DMS114 treated with DMSO at 0.1 percent for 48 hours (cell line): ENCODE measurements around the gene IFI30.
"Not testable (repeated sequence)": the region's sequence is repeated elsewhere in the genome, so short reads cannot be mapped to it uniquely, and the experiment has no call there.

Experiments used
- DNase-seq: peaks from one replicate; lab custom pipeline; 2025; ENCODE audit not compliant: unreplicated experiment; lab: John Stamatoyannopoulos, UW

Gene IFI30

GRCh38 chr19:18152442-18152816 lies 21.2 kb upstream of the IFI30 start:
- peak; percentile 97 for DNase-seq

GRCh38 chr19:18152817-18153555 lies 20.6 kb upstream of the IFI30 start, which contains the start of gene PIK3R2:
PIK3R2 (plus strand) TSS chr19:18153163; CDS start chr19:18155880, 2,717 bp downstream.
- DNase-seq, result peak; percentile 98

DNA sequence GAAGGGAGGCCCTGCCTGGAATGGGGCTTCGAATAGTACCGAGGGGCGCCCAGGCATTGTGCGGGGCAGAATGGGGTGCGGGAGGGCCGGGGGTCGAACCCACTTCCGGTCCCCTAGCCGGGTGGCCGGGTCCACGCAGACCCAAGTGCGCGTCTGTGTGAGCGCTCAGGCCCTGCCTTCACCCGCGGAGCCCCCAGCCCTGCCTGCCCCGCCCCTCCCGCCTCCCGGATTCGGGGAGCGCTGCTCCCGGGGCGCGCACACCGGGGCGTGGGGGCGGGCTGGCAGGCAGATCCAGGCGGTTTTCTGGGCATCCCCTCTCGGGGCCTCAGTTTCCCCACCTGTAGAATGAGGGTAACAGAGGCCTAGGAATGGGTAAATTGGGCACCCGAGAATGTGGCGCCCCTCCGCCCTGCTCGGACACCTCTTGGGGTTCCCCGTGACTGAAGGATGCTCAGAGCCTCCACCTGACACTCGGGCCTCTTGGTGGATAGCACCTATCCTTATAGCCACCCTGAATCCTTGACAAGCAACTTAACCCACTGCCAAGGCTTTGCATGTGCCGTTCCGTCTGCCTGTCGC lies 20.0 kb upstream of the IFI30 start:
- DNase-seq, result no peak

DNA sequence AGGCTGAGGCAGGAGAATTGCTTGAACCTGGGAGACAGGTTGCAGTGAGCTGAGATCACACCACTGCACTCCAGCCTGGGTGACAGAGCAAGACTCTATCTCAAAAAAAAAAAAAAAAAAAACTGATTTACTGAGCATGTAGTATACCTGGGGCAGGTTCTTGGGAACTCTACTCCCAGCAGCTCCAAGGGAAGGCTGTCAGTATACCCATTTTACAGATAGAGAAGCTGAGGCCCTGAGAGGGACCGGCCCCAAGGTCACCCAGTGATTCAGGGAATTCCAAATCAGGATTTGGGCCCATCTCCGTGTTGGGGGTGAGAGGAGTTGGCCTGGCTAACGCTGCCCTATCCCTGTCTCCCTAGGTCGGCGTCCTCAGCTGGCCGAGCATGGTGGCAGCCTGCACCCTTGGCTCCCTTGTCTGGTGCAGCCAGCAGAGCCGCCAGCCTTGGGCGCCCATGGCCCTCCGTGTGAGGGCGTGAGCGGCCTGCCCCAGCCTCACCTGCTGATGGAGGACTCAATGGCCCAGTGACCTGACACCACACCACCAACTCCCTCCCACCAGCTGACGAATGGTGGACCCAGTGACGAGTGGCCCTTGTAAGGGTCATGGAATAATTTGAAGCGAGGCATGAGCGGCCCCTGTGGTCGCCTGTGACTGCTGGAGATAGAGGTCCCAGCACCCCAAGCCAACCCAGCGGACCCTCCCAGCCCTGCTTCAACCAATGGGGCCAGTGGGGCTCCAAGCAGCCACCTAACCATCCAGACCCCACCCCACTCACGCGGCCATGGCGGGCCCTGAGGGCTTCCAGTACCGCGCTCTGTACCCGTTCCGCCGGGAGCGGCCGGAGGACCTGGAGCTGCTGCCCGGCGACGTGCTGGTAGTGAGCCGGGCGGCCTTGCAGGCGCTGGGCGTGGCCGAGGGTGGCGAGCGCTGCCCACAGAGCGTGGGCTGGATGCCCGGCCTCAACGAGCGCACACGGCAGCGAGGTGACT lies 18.2 kb upstream of the IFI30 start:
- DNase-seq, result no peak

DNA sequence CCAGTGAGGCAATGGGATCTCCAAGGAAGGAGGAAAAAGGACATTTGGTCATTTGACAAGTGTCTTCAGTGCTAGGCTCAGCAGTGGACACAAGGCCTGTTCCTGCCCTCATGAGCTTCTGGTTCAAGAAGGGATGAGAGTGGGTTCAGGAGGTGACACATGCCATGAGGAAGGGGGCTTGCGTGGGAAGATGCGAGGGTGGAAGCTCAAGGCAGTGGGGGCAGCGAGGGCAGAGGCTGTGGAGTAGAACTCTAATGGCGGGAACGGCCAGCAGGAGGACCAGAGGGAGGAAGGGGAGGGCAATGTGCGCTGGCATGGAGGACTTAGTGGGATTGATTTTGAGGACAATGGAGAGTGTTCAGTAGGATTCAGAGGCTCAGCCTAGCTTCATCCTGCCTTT lies 17.3 kb upstream of the IFI30 start:
- no peak for DNase-seq

DNA sequence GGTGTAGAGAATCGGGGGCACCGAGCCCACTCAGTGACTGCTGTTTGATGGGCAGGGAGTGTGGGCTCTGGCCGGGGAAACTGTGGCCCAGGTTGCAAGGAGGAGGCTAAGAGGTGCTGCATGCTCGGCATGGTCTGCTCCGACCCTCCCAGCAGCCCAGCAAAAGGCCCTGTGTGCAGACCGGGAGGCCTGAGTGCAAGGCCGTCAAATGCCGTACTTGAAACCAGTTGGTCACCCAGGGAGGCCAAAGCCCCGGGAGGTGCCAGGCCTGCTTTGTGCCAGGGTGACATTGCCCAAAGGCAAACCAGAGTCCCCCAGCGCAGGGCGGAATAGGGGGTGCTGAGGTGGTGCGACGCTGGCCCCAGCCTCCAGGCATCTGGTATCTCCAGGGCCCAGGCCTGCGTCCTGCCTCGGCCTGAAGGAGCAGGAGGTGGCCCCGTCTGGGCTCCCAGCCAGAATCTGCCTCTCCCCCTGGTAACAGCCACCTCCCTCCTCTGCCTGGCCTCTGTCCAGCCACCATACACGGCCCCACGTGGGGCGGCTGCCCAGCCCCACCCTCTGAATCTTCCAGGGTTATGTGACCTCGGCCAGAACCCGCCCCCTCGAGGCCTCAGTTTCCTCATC lies 16.7 kb upstream of the IFI30 start:
- DNase-seq, result no peak

GRCh38 chr19:18157465-18158063 lies 16.0 kb upstream of the IFI30 start:
- no peak for DNase-seq

DNA sequence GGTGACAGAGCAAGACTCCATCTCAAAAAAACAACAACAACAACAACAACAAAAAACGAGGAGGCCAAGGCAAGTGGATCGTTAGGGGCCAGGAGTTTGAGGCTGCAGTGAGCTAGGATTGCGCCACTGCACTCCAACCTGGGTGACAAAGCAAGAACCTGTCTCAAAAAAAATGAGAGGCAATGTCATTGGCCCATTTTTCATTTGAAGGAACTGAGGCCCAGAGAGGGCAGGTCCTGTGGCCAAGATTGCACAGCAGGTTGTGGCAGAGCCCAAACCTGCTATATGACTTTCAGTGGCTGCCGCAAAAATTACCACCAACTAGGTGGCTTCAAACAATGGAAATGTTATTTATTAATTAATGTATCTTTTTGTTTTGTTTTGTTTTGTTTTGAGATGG lies 15.1 kb upstream of the IFI30 start:
- DNase-seq, result no peak

DNA sequence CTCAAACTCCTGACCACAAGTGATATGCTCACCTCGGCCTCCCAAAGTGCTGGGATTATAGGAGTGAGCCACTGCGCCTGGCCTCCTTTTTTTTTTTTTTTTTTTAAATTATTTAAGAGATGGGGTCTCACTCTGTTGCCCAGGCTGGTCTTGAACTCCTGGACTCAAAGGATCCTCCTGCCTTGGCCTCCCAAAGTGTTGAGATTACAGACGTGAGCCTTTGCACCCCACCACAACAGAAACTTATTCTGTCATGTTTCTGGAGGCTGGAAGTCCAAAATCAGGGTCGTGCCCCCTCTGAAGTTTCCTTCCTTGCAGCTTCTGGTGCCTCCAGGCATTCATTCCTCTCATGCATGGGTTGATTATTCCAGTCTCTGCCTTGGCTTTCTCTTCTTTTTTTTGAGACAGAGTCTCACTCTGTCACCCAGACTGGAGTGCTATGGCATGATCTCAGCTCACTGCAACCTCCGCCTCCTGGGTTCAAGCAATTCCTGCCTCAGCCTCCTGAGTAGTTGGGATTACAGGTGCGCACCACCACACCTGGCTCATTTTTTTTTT lies 14.5 kb upstream of the IFI30 start:
- DNase-seq, result not testable (repeated sequence)

- DNase-seq, result no peak
Observed at GRCh38 chr19:18159810-18160209, 13.8 kb upstream of the IFI30 start.

- no peak for DNase-seq
Observed at GRCh38 chr19:18160493-18160970, 13.1 kb upstream of the IFI30 start.

GRCh38 chr19:18160971-18161635 lies 12.5 kb upstream of the IFI30 start:
- no peak for DNase-seq

GRCh38 chr19:18161636-18162002 lies 12.0 kb upstream of the IFI30 start:
- DNase-seq, result no peak

DNA sequence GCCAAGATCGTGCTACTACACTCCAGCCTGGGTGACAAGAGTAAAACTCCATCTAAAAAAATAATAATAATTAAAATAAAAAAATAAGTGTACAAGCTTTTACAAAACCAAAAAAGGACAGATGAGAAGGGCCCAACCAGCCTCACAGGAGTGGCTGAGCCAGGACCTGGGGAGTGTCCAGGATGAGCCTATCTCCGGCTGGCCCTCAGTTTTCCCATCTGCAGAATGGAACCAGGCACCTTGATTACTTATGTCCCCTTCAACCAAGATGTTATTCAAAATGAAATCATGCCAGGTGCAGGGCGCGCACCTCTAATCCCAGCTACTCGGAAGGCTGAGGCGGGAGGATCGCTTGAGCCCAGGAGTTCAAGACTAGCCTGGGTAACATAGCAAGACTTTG lies 9.5 kb upstream of the IFI30 start:
- no peak for DNase-seq

DNA sequence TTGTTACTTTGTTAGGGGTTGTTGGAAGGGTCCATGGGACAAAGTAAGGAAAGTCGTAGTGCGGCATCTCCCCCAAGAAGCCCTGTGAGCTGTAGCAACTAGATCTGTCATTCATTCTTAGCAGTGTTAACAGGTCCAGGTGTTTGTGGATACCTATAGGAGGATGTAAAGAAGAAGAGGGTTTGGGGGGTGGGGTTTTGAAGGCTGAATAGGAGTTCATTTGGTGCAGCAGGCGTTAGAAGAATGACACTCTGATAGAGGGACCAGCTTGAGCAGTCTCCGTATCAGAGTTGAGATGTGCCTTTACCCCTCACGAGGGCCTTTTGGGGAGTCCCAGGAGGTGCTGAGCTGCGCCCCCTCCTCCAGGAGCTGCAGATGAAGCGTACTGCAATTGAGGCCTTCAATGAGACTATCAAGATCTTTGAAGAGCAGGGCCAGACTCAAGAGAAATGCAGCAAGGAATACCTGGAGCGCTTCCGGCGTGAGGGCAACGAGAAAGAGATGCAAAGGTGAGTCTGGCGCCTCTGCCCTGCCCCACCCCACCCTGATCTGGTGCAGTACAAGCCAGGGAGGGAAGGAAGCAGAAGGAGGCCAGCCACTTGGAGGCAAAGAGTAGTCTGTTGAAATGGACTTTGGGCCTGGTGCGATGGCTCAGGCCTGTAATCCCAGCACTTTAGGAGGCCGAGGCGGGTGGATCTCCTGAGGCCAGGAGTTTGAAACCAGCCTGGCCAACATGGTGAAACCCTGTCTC lies 7.6 kb upstream of the IFI30 start:
- no peak for DNase-seq

GRCh38 chr19:18167011-18167410 lies 6.6 kb upstream of the IFI30 start:
- DNase-seq, result no peak

DNA sequence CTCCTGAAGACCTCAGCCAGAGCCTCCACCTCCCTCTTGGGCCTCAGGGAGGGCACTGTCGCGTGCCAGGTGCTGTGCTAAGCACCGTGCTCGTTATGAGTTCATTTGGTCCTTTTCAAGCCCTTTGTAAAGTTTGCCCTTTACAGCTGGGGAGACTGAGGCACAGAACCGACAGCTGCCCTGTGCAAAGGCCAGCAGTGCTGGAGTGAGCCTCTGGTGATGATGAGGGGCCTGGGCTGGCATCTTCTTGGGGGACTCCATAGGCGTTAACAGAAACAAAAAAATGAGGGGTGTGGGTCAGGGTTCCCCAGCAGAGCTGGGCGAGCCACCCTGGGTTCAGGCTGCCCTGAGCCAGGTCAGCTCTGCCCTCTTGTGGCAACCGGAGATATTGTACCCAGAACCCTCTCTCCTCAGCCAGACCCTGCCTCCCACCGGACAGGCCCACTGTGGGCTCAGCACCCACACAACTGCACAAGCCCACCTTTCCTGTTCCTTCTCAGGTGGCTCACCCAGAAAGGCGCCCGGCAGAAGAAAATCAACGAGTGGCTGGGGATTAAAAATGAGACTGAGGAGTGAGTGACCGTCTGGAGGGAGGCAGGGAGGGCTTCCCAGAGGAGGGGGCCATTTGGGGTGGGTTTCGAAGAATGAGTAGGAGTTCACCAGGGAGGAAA lies 5.5 kb upstream of the IFI30 start:
- DNase-seq, result peak; percentile 26

DNA sequence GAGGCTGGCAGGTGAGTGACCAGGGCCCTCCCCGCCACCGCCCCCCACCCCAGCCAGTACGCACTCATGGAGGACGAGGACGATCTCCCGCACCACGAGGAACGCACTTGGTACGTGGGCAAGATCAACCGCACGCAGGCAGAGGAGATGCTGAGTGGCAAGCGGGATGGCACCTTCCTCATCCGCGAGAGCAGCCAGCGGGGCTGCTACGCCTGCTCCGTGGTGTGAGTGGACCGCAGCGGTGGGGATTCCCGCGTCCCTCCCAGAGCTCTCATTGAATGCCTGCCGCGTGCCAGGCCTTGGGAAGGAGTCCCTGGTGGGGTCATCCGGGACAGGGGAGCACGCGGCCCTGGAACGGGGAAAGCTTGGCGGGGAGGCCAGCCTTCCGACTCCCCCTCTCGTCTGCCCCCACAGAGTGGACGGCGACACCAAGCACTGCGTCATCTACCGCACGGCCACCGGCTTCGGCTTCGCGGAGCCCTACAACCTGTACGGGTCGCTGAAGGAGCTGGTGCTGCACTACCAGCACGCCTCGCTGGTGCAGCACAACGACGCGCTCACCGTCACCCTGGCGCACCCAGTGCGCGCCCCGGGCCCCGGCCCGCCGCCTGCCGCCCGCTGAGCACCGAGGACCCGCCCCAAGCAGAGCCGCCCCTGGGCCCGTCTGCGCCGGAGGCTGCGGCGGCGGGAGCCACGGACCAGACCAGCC lies 4.8 kb upstream of the IFI30 start:
- DNase-seq, result no peak
